Neuron (in vitro differentiated cells): ENCODE data around the gene ENTR1.
"Not testable (repeated sequence)": the region's sequence is repeated elsewhere in the genome, so short reads cannot be mapped to it uniquely, and the experiment has no call there.

Experiments
- H2AFZ ChIP-seq: one replicate; pipeline ENCODE4 v1.6.1; 2013; ENCODE audit warnings: low read depth, mild to moderate bottlenecking, inconsistent platforms, low read length, moderate library complexity
- H3K27me3 ChIP-seq: one replicate; pipeline ENCODE4 v1.6.1; 2013; ENCODE audit warnings: low read length; ENCODE audit not compliant: insufficient read depth
- H3K36me3 ChIP-seq: one replicate; pipeline ENCODE4 v1.6.1; 2013; ENCODE audit warnings: low read length; ENCODE audit not compliant: insufficient read depth
- H3K4me1 ChIP-seq: one replicate; pipeline ENCODE4 v1.6.1; 2013; ENCODE audit warnings: low read length; ENCODE audit not compliant: insufficient read depth
- H3K4me3 ChIP-seq: 2 replicates; pipeline ENCODE4 v1.5.1; 2013; ENCODE audit warnings: mild to moderate bottlenecking, low read length, moderate library complexity
- H3K9me3 ChIP-seq: one replicate; pipeline ENCODE4 v1.6.1; 2013; ENCODE audit warnings: low read length

ENTR1 gene

GRCh38 chr9:136434580-136435169 lies 24.3 kb upstream of the ENTR1 start:
- Histone ChIP-seq H3K4me1 (peaks cover 21% of the 10 kb centered on the region), H2AFZ (no peak overlapping the region), H3K36me3 (peaks cover 37% of the 10 kb centered on the region), H3K9me3 (no peaks in the 10 kb centered on the region), H3K4me3 (no peak overlapping the region), H3K27me3 (no peaks in the 10 kb centered on the region)

- Histone ChIP-seq H3K4me3 (no peak overlapping the region), H3K9me3 (no peaks in the 10 kb centered on the region), H3K27me3 (no peaks in the 10 kb centered on the region), H3K36me3 (peaks cover 44% of the 10 kb centered on the region), H3K4me1 (peaks cover 21% of the 10 kb centered on the region), H2AFZ (no peak overlapping the region)
Measured at GRCh38 chr9:136433849-136434579, 23.6 kb upstream of the ENTR1 start.

GRCh38 chr9:136433043-136433715 lies 22.8 kb upstream of the ENTR1 start:
- H3K4me3 ChIP-seq, result no peak overlapping the region
- no peak overlapping the region for H2AFZ ChIP-seq
- no peaks in the 10 kb centered on the region for H3K9me3 ChIP-seq
- no peaks in the 10 kb centered on the region for H3K27me3 ChIP-seq
- H3K4me1 ChIP-seq, result peaks cover 18% of the 10 kb centered on the region
- H3K36me3 ChIP-seq, result peaks cover 48% of the 10 kb centered on the region

- Histone ChIP-seq H3K27me3 (no peaks in the 10 kb centered on the region), H3K36me3 (peaks cover 49% of the 10 kb centered on the region), H3K4me1 (peaks cover 12% of the 10 kb centered on the region), H2AFZ (no peak overlapping the region), H3K4me3 (no peak overlapping the region), H3K9me3 (no peaks in the 10 kb centered on the region)
Measured at GRCh38 chr9:136432591-136432990, 22.2 kb upstream of the ENTR1 start.

- H3K36me3 ChIP-seq, result peaks cover 45% of the 10 kb centered on the region
- H3K9me3 ChIP-seq, result no peaks in the 10 kb centered on the region
- no peak overlapping the region for H2AFZ ChIP-seq
- no peaks in the 10 kb centered on the region for H3K27me3 ChIP-seq
- H3K4me3 ChIP-seq, result no peak overlapping the region
- peaks cover 5% of the 10 kb centered on the region for H3K4me1 ChIP-seq
Measured at GRCh38 chr9:136431782-136432350, 21.5 kb upstream of the ENTR1 start.

- Histone ChIP-seq H3K4me1 (no peaks in the 10 kb centered on the region), H3K9me3 (no peaks in the 10 kb centered on the region), H3K36me3 (peaks cover 35% of the 10 kb centered on the region), H3K4me3 (no peak overlapping the region), H3K27me3 (no peaks in the 10 kb centered on the region), H2AFZ (no peak overlapping the region)
Measured at GRCh38 chr9:136430588-136431234, 20.3 kb upstream of the ENTR1 start.

- Histone ChIP-seq H3K4me3 (no peak overlapping the region), H3K27me3 (no peaks in the 10 kb centered on the region), H3K9me3 (no peaks in the 10 kb centered on the region), H3K36me3 (peaks cover 37% of the 10 kb centered on the region), H2AFZ (no peak overlapping the region), H3K4me1 (no peaks in the 10 kb centered on the region)
Measured at GRCh38 chr9:136429683-136430491, 19.5 kb upstream of the ENTR1 start.

GRCh38 chr9:136429075-136429628 lies 18.7 kb upstream of the ENTR1 start:
- Histone ChIP-seq H3K27me3 (no peaks in the 10 kb centered on the region), H3K36me3 (peaks cover 44% of the 10 kb centered on the region), H3K4me3 (no peak overlapping the region), H3K9me3 (no peaks in the 10 kb centered on the region), H2AFZ (no peak overlapping the region), H3K4me1 (no peaks in the 10 kb centered on the region)

GRCh38 chr9:136426787-136427186 lies 16.4 kb upstream of the ENTR1 start:
- H3K36me3 ChIP-seq, result peaks cover 60% of the 10 kb centered on the region
- H3K4me3 ChIP-seq, result no peak overlapping the region
- no peak overlapping the region for H2AFZ ChIP-seq
- H3K9me3 ChIP-seq, result no peaks in the 10 kb centered on the region
- H3K27me3 ChIP-seq, result no peaks in the 10 kb centered on the region
- H3K4me1 ChIP-seq, result no peaks in the 10 kb centered on the region

GRCh38 chr9:136425367-136425766 lies 15.0 kb upstream of the ENTR1 start:
- H3K4me1 ChIP-seq, H3K4me3 ChIP-seq, H2AFZ ChIP-seq, H3K27me3 ChIP-seq, H3K9me3 ChIP-seq: not testable (repeated sequence)
- H3K36me3 ChIP-seq, result peaks cover 66% of the 10 kb centered on the region

GRCh38 chr9:136424750-136425362 lies 14.4 kb upstream of the ENTR1 start:
- no peak overlapping the region for H2AFZ ChIP-seq
- no peaks in the 10 kb centered on the region for H3K4me1 ChIP-seq
- H3K27me3 ChIP-seq, result no peaks in the 10 kb centered on the region
- no peaks in the 10 kb centered on the region for H3K9me3 ChIP-seq
- peaks cover 63% of the 10 kb centered on the region for H3K36me3 ChIP-seq
- H3K4me3 ChIP-seq, result no peak overlapping the region
